Measurements from ENCODE around the gene XBP1. TPM values are rescaled to one million over a fixed set of nuclear protein-coding genes. Genes with fewer than 3 reads are reported as not detected.

XBP1 gene
- total and polyA plus RNA-seq, 2 of the 13 experiments (the other 11 are each of a cell fraction or from before 2014, with no cell fraction given): 416 to 427 TPM

DNA sequence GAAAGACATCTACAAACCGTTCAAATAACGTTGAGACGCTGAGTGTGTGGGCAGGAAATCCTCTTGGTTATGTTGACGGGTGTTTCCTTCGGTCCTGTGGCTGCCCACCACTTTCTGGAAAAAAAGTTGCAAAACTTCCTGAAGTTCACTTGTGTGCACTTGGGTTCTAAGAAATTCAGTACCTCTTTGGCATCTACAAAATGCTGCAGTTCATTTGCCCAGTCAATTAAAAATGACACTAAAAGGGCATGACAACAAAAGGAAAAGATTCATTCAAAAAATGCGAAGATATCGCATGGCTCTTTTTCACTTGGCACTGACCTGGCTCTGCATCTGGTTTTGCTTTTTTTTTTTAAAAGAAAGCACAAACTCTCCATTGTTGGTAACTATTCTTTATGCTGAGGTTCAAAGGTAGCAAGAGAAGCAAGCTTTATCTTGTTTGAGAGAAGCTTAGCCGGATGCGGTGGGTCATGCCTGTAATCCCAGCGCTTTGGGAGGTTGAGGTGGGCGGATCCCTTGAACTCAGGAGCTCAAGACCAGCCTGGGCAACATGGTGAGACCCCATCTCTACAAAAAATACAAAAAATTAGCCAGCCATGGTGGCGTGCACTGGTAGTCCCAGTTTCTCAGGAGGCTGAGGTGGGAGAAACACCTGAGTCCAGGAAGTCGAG, 10.6 kb upstream of the XBP1 start (continued):
- no peak for TF ChIP-seq GLI4 (CRISPR knock-in tag; IDR thresholded peaks at IDR 0.05; ENCODE audit: borderline replicate concordance)
- TF ChIP-seq TP53 (CRISPR knock-in tag; conservative IDR thresholded peaks at IDR 0.05): no peak
- TF ChIP-seq, protein P1, sequence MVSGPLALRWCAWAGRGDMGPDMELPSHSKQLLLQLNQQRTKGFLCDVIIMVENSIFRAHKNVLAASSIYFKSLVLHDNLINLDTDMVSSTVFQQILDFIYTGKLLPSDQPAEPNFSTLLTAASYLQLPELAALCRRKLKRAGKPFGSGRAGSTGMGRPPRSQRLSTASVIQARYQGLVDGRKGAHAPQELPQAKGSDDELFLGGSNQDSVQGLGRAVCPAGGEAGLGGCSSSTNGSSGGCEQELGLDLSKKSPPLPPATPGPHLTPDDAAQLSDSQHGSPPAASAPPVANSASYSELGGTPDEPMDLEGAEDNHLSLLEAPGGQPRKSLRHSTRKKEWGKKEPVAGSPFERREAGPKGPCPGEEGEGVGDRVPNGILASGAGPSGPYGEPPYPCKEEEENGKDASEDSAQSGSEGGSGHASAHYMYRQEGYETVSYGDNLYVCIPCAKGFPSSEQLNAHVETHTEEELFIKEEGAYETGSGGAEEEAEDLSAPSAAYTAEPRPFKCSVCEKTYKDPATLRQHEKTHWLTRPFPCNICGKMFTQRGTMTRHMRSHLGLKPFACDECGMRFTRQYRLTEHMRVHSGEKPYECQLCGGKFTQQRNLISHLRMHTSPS (CRISPR knock-in tag; IDR thresholded peaks at IDR 0.05; ENCODE audit: low read depth): 0 out of 2 replicates have a peak, but pooled peaks have one; percentile 47
- TF ChIP-seq SUZ12 (IDR thresholded peaks at IDR 0.05; ENCODE audit: low read depth, low read length): no peak
- TF ChIP-seq JUND (CRISPR knock-in tag; IDR thresholded peaks at IDR 0.05): no peak
- no peak for TF ChIP-seq ZFAT (CRISPR knock-in tag; conservative IDR thresholded peaks at IDR 0.05)
- no peak for TF ChIP-seq ZNF510 (CRISPR knock-in tag; IDR thresholded peaks at IDR 0.05; ENCODE audit: low read depth)
- TF ChIP-seq NONO (IDR thresholded peaks at IDR 0.05): no peak
- 0 out of 2 replicates have a peak, but pooled peaks have one; percentile 21 for TF ChIP-seq NONO (CRISPR knock-in tag; conservative IDR thresholded peaks at IDR 0.05)
- no peak for TF ChIP-seq ZFP41 (CRISPR knock-in tag; IDR thresholded peaks at IDR 0.05; ENCODE audit: borderline replicate concordance)
- TF ChIP-seq, protein P2, sequence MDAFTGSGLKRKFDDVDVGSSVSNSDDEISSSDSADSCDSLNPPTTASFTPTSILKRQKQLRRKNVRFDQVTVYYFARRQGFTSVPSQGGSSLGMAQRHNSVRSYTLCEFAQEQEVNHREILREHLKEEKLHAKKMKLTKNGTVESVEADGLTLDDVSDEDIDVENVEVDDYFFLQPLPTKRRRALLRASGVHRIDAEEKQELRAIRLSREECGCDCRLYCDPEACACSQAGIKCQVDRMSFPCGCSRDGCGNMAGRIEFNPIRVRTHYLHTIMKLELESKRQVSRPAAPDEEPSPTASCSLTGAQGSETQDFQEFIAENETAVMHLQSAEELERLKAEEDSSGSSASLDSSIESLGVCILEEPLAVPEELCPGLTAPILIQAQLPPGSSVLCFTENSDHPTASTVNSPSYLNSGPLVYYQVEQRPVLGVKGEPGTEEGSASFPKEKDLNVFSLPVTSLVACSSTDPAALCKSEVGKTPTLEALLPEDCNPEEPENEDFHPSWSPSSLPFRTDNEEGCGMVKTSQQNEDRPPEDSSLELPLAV (CRISPR knock-in tag; conservative IDR thresholded peaks at IDR 0.05; ENCODE audit: low read depth): no peak
- TF ChIP-seq, protein P3, sequence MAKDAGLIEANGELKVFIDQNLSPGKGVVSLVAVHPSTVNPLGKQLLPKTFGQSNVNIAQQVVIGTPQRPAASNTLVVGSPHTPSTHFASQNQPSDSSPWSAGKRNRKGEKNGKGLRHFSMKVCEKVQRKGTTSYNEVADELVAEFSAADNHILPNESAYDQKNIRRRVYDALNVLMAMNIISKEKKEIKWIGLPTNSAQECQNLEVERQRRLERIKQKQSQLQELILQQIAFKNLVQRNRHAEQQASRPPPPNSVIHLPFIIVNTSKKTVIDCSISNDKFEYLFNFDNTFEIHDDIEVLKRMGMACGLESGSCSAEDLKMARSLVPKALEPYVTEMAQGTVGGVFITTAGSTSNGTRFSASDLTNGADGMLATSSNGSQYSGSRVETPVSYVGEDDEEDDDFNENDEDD (CRISPR knock-in tag; IDR thresholded peaks at IDR 0.05; ENCODE audit: borderline replicate concordance): peak; percentile 14; the same call in 1 of the 2 replicates
- no peak for TF ChIP-seq ZNF737 (CRISPR knock-in tag; IDR thresholded peaks at IDR 0.05; ENCODE audit: borderline replicate concordance)
- TF ChIP-seq FOXA1 (IDR thresholded peaks at IDR 0.05): no peak
- peak; percentile 60; the same call in 1 of the 2 replicates for TF ChIP-seq FOXA1 (CRISPR knock-in tag; IDR thresholded peaks at IDR 0.05)
- TF ChIP-seq NR2F1 (CRISPR knock-in tag; IDR thresholded peaks at IDR 0.05): no peak
- TF ChIP-seq ZSCAN21 (CRISPR knock-in tag; IDR thresholded peaks at IDR 0.05; ENCODE audit: borderline replicate concordance): no peak
- no peak; the same call in 1 of the 2 replicates for TF ChIP-seq SNAI1 (CRISPR knock-in tag; IDR thresholded peaks at IDR 0.05; ENCODE audit: borderline replicate concordance)
- no peak for TF ChIP-seq DNMT3B (CRISPR knock-in tag; conservative IDR thresholded peaks at IDR 0.05)
- TF ChIP-seq NKX3-1 (CRISPR knock-in tag; IDR thresholded peaks at IDR 0.05): no peak
- peak; percentile 51; the same call in 1 of the 2 replicates for TF ChIP-seq RXRB (CRISPR knock-in tag; IDR thresholded peaks at IDR 0.05; ENCODE audit: borderline replicate concordance)
- TF ChIP-seq PRPF4 (IDR thresholded peaks at IDR 0.05; ENCODE audit: low read depth, low read length, poor library complexity, severe bottlenecking): no peak
- TF ChIP-seq, protein P4, sequence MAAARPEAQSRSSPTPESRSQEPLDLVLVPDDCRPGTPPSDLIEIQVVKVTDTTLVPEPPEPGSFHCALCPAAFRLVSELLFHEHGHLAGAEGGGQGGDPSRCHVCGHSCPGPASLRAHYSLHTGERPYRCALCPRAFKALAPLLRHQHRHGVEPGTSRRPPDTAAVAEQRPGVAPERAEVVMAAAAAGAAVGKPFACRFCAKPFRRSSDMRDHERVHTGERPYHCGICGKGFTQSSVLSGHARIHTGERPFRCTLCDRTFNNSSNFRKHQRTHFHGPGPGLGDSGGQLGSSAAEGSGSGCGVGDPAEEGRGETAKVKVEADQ (CRISPR knock-in tag; IDR thresholded peaks at IDR 0.05; ENCODE audit: borderline replicate concordance): no peak
- no peak for TF ChIP-seq ELF1 (CRISPR knock-in tag; IDR thresholded peaks at IDR 0.05)

Measured in HepG2 (cell line).